NCI-H1105 treated with DMSO at 0.1 percent for 48 hours (cell line): ENCODE data around the gene PAPPA.

Source experiments
- DNase-seq: peaks from one replicate; lab custom pipeline; 2025; lab: John Stamatoyannopoulos, UW

Gene PAPPA

GRCh38 chr9:116387934-116388698 is 234.5 kb downstream of the PAPPA start:
- no peak for DNase-seq

GRCh38 chr9:116389541-116390302 is 236.1 kb downstream of the PAPPA start:
- DNase-seq, result no peak

- no peak for DNase-seq
These were observed 237.0 kb downstream of the PAPPA start for GRCh38 chr9:116390303-116391228.

GRCh38 chr9:116391306-116391900 is 237.8 kb downstream of the PAPPA start:
- DNase-seq, result no peak

GRCh38 chr9:116393198-116393597 is 239.6 kb downstream of the PAPPA start:
- DNase-seq, result no peak

GRCh38 chr9:116394070-116394469 is 240.5 kb downstream of the PAPPA start:
- DNase-seq, result no peak

GRCh38 chr9:116394894-116395698 is 241.5 kb downstream of the PAPPA start:
- DNase-seq, result no peak

- DNase-seq, result no peak
These were observed 242.1 kb downstream of the PAPPA start for GRCh38 chr9:116395699-116396037.

GRCh38 chr9:116403171-116403570 is 249.6 kb downstream of the PAPPA start:
- DNase-seq, result no peak

GRCh38 chr9:116404228-116404627 is 250.6 kb downstream of the PAPPA start:
- no peak for DNase-seq

GRCh38 chr9:116405321-116405720 is 251.7 kb downstream of the PAPPA start:
- DNase-seq, result no peak

- no peak for DNase-seq
These were observed 252.9 kb downstream of the PAPPA start for GRCh38 chr9:116406469-116406868.

GRCh38 chr9:116409129-116409528 is 255.5 kb downstream of the PAPPA start:
- no peak for DNase-seq

- no peak for DNase-seq
These were observed 256.0 kb downstream of the PAPPA start for GRCh38 chr9:116409638-116410037.

- no peak for DNase-seq
These were observed 257.9 kb downstream of the PAPPA start for GRCh38 chr9:116411506-116411905.

GRCh38 chr9:116414374-116414773 is 260.8 kb downstream of the PAPPA start:
- no peak for DNase-seq

GRCh38 chr9:116416421-116416820 is 262.8 kb downstream of the PAPPA start:
- no peak for DNase-seq

GRCh38 chr9:116417464-116417863 is 263.9 kb downstream of the PAPPA start:
- no peak for DNase-seq

- no peak for DNase-seq
These were observed 265.6 kb downstream of the PAPPA start for GRCh38 chr9:116419181-116419580.

GRCh38 chr9:116420993-116421538 is 267.5 kb downstream of the PAPPA start:
- no peak for DNase-seq
